GM18517 (cell line): Measurements from ENCODE around the gene ZNF423.

Source experiments
- ATAC-seq: cut with Tn5 transposase; IDR thresholded peaks from one replicate; pipeline ENCODE4 v1.9.1; 2021; ENCODE audit warnings: mild to moderate bottlenecking, moderate library complexity; ENCODE audit not compliant: unreplicated experiment

ZNF423 gene

GRCh38 chr16:49542946-49543630 lies 312.8 kb downstream of the ZNF423 start:
- ATAC-seq: no peak

GRCh38 chr16:49542391-49542891 lies 313.5 kb downstream of the ZNF423 start:
- ATAC-seq: no peak

- no peak for ATAC-seq
These were observed 315.1 kb downstream of the ZNF423 start for GRCh38 chr16:49540836-49541235.

DNA sequence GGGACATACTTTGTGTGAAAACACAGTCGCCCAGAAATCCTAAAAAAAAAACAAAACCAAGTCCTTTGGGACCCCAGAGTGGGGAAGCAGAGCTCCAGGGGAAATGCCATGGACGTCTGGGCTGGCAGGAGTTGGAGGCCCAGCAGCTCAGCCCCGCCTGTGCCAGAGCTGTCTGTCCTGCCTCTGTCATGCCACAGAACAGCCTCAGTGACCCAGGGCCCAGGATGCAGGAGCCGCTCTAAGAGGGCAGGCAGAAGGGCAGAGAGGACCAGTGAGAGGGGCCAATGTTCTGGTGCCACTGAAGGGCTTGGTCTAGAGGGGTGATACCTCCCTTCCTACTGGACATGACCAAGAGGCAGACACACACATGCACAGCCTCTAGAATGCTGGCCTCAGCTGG lies 316.2 kb downstream of the ZNF423 start:
- ATAC-seq: no peak

DNA sequence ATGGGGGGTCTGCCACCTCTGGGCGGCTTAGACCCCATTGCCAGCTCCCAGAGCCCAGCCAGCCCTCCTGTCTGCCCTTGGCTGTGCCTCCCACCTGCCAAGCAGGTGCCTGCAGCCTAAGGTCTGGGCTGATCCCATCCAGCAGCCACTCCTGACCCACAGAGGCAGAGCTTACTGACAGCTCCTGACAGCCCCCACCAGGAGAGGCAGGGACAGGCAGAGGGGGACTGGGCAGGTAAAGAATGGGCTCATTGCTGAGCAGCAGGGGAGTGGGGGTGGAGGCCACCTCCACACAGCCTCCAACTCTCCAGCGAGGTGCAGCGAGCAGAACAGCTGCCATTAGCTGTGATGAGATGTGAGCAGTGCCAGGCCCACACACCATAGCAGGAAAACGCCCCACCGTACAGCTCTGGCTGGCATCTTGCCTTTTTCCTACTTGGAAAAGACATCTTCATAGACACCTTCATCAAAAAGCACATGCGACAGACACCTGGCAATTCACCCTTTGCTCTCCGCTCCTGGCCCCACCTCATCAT lies 317.9 kb downstream of the ZNF423 start:
- ATAC-seq: no peak

- ATAC-seq: no peak
These were observed 320.9 kb downstream of the ZNF423 start for GRCh38 chr16:49534901-49535610.

- no peak for ATAC-seq
These were observed 322.5 kb downstream of the ZNF423 start for GRCh38 chr16:49533422-49533821.

DNA sequence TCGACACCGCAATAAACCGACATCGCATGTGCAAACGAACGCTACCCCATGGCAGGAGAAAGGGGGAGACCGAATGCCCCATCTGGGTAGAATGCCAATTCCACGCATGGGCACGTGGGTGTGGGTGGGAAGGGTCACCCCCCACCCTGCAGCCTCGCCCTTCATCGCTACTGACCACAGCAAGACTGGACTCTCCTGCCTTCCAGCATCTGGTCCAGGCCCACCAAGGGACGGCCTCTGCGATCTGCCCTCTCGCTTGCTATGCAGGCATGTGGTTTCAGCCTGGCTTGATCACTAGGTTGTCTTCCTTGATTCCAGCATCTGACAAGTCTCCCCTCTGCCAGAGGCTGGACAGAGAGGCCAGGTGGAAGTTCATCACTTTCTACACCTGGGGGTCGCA lies 323.0 kb downstream of the ZNF423 start:
- ATAC-seq: no peak

DNA sequence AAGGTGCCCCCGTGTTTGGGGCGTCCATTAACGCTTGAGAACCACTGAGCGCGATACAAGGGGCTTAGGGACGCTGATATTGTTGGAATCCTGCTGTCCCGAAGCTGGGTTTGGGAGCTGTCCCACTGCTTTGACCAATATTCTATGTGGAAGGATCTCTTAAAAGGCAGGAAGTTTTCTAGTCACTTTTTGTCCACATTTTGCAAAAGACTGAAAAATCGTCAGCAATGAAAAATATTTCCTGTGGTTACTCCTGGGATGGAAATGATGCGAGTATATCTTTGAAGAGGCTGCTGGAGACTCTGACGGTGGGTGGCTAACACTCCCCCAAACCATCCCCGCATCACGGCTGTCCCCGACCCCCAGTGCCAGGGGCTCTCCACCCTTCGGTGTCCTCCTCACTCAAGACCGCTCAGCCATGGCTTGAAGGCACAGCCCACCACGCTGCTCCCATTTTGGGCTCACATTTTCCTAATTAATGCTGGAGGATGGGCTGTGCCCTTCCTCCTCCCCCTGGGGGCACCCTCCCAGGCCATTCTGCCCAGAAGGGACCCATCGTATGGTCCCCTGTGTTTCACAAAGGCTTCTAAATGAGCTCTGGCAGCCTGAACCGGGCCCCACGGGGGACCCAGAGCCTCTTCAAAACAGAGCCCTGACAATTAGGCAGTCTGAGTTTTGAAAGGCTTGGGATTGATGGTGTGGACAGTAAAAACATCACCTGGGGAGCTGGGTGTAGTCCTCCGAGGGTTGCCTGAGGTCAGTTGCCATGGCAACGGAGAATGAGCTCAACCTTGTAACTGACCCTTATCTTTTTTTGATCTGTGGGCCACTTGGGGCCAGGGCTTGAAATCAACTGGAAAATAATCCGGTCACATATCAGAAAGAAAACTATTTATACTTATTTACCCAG lies 323.7 kb downstream of the ZNF423 start:
- ATAC-seq: no peak

DNA sequence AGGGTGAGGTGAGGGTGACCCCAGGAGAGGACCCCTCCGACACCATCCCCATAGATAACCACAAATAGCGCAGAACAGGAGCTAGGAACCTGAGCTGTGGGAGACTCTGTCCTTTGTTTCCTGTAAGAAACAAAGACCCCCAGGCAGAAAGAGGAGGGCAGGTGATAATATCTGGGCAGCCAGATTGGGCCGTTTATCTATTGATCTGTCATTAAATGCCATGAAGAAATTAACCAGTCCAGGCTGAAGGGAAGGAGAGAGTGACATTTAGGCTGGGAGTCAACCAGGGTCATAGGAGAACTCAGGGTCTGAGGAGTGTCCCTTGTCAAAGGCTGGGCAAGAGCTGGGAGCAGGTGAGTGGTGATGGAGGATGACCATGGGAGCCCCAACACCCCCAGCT lies 324.5 kb downstream of the ZNF423 start:
- ATAC-seq: no peak

- ATAC-seq: no peak
These were observed 325.4 kb downstream of the ZNF423 start for GRCh38 chr16:49530427-49530970.

DNA sequence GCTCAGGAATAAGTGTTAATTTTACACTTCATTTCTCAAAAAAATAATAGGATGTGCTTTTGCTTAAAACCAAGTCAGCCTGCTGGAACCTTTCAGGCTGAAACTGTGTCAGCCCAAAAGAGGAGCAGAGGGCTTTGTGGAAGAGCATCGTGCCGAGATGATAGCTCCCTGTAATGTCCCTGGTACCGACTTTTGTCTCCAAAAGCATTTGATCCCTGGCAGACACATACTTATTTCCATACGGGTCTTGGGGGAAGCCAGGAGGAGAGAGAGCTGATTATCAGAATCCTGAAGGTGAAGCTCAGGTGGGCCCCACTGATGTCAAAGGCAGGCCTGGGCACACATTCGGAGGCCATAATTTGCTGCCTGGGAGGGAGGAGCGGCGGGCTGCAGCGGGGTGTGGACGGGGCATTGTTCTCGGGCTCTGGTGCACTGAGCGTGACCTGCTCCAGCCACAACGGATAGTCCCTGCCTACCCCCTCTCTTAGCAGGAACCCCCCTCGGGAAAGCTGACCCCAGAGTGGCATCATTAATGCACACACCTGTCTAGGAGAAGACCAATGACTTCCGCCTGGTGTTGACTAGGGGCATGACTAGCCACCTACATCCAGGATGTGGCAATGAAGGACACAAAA lies 326.4 kb downstream of the ZNF423 start:
- ATAC-seq: no peak

DNA sequence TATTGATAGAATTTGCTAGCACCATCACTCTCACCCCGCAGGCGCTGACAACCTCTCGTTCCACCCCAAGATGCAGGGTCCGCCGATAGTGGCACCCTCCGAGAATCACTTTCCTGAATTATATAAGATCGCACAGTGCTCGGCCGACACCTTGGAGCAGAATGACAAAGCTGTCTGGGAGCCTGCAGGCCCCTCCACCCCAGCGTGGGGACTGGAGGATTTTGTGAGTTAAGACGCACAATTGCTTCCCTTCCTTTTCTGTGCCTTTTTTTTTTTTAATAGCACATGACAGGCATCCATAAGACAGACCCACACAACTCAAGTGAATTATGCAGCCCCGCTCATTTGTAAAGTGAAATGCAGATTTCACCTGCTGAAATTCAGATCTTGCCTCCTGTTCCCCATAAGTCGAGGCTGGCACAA lies 327.0 kb downstream of the ZNF423 start:
- no peak for ATAC-seq

DNA sequence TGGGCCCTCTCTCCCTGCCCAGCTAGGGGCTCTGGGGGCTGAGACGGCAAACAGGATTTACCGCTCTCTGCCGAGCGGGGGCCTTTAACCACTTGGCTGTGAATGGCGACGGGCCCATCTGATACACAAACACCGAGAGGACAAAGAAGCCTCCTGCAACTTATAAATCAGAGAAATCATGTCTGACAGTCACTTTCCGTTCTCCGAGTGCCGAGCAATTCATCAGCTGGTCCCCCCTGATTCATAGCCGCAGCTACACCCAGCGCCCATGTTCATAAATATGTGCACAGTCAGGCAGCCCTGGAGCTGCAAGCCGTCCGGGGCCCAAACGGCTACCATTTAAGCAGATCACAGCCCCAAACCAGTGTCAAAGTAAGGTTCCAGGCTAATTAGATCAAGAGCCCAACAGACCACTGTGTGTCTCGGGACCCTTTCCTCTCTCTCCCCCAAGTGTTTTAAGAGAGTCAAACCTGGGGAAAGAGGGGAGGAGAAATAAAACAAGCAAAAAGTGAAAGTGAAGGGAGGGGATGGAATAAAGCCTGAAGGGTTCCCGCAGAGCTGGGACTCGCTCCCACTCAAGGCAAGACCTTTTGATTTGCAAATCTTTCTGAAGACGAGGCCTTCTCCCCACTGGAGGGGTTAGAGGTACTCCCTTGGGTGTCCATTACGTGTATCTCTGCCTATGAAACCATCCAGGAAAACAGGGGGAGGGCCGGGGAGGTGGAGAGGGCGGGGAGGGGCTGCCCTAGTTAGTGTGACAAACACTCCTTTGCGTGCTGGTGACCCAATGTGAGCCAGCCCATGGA lies 327.6 kb downstream of the ZNF423 start:
- no peak for ATAC-seq

- no peak for ATAC-seq
These were observed 328.3 kb downstream of the ZNF423 start for GRCh38 chr16:49527611-49528010.

DNA sequence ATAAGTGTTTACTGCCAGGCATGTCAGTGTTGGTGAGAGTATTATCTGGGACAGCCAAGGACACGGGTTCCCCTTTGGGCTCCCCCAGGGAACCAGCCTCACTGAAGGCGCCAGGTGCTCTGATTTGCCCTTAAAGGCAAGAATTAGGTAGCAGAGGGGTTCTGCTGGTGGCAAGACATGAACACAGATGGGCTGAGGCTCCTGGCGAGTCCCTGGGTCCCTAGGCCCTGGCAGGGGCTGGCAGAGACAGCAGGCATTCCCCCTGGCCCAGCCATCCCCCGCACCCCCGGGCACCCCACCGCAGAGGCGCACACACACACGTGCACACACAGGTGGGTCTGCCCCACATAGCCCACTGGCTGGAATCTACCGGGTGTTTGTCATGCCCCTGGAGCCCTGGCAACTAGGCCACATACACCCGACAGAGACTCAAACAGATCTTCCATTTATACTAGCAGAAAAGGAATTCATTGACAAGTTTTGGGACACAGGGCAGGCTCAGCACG lies 329.0 kb downstream of the ZNF423 start:
- ATAC-seq: no peak

GRCh38 chr16:49524947-49525315 lies 331.0 kb downstream of the ZNF423 start:
- ATAC-seq: no peak

DNA sequence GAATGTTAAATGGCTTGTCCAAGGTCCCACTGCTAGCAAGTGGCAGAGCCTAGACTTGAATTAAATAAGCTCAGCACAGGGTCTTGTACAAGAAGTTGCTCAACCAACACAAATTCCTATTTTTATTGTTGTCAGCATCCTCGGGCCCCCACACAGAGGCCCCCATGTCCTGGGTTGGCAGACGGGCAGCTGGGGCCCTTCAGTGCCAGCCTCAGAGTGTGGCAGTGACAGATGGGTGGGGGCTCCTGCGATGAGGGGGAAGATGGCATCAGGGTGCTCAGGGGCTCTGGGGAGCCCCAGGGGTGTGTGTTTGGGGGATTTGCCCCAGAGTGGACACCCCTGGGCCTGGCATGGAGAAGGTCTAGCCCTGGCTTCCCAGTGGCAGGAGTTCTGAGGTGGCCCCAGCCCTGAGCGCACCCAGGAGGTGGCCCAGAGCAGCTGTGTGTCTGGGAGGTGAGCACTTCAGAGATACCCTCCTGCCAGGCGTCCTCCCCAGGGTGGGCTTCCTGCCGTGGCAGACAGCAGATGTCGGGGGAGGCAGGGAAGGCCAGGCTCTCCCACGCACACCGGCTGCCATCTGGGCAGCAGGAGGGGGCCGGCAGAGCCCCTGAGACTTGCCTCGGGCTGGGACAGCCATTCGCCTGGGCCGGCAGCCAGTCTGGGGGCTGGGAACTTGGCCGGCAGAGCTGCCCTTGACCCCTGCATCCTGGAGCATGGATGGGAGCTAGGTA lies 331.5 kb downstream of the ZNF423 start:
- ATAC-seq: no peak
